Fibroblast of pulmonary artery (primary cell): Measurements from ENCODE around the gene OAS1.

Experiments used
- DNase-seq: peaks from one replicate; pipeline ENCODE4 v3.0.0-alpha.2; 2010; ENCODE audit warnings: low read depth
- H3K4me3 ChIP-seq: replicated peaks from 2 replicates; pipeline ENCODE4 v1.5.1; 2011; ENCODE audit warnings: low read depth, mild to moderate bottlenecking, control low read depth, low read length, moderate library complexity
- CTCF ChIP-seq: IDR thresholded peaks from 2 replicates; pipeline ENCODE4 v1.5.1; 2011; ENCODE audit warnings: mild to moderate bottlenecking, control low read depth, low read length, inconsistent platforms; ENCODE audit errors: missing control alignments

OAS1 gene

GRCh38 chr12:112939761-112940381 is 33.1 kb downstream of the OAS1 start:
- no peak for DNase-seq
- H3K4me3 ChIP-seq = no peak overlapping the region
- no peak for TF ChIP-seq CTCF

GRCh38 chr12:112941528-112942335 is 35.0 kb downstream of the OAS1 start:
- no peak overlapping the region for H3K4me3 ChIP-seq
- no peak for TF ChIP-seq CTCF
- DNase-seq = no peak

- TF ChIP-seq CTCF = no peak
- no peak for DNase-seq
Observed at GRCh38 chr12:112942572-112942971, 35.8 kb downstream of the OAS1 start.

GRCh38 chr12:112944024-112944690 is 37.4 kb downstream of the OAS1 start:
- H3K4me3 ChIP-seq = no peak overlapping the region
- no peak for TF ChIP-seq CTCF
- DNase-seq = no peak

More at GRCh38 chr12:112942572-112942971, 35.8 kb downstream of the OAS1 start:
- H3K4me3 ChIP-seq = no peak overlapping the region

- H3K4me3 ChIP-seq = no peak overlapping the region
- no peak for TF ChIP-seq CTCF
- DNase-seq = no peak
Observed at GRCh38 chr12:112945515-112945914, 38.8 kb downstream of the OAS1 start.

GRCh38 chr12:112946236-112947000 is 39.7 kb downstream of the OAS1 start:
- DNase-seq = no peak
- TF ChIP-seq CTCF = no peak
- no peak overlapping the region for H3K4me3 ChIP-seq
